Activated naive CD4-positive, alpha-beta T cell treated with anti-CD3 and anti-CD28 coated beads, Interleukin-2, amount 10 ng/mL, durations not matched to agents 7 days and 5 days (primary cell): Measurements from ENCODE around the gene PTPRK.
A peak's percentile ranks its signal among the peaks of the same experiment; 100 is the strongest.
"Not testable (repeated sequence)": the region's sequence is repeated elsewhere in the genome, so short reads cannot be mapped to it uniquely, and the experiment has no call there.

Experiments
- CTCF ChIA-PET: fragments of 350-600 bp; sonication (Branson Sonifier 250); formaldehyde crosslinking; loops from one replicate; lab custom pipeline; 2021; ENCODE audit warnings: antibody characterized with exemption; lab: Charles Lee
- DNase-seq: peaks from one replicate; pipeline ENCODE4 v3.0.0-alpha.2; 2020
- H3K27ac Mint-ChIP-seq: one replicate; pipeline ENCODE4 v1.8.0; 2021; ENCODE audit warnings: mild to moderate bottlenecking, moderate library complexity, mixed read lengths
- H3K27me3 Mint-ChIP-seq: one replicate; pipeline ENCODE4 v1.8.0; 2021; ENCODE audit warnings: mild to moderate bottlenecking, mixed read lengths
- H3K36me3 Mint-ChIP-seq: one replicate; pipeline ENCODE4 v1.8.0; 2021; ENCODE audit warnings: mixed read lengths
- H3K4me1 Mint-ChIP-seq: one replicate; pipeline ENCODE4 v1.8.0; 2021; ENCODE audit warnings: mixed read lengths
- H3K4me3 Mint-ChIP-seq: one replicate; pipeline ENCODE4 v1.8.0; 2021; ENCODE audit warnings: mild to moderate bottlenecking, moderate library complexity, mixed read lengths
- H3K9me3 Mint-ChIP-seq: one replicate; pipeline ENCODE4 v1.8.0; 2021; ENCODE audit warnings: mixed read lengths

PTPRK gene

DNA sequence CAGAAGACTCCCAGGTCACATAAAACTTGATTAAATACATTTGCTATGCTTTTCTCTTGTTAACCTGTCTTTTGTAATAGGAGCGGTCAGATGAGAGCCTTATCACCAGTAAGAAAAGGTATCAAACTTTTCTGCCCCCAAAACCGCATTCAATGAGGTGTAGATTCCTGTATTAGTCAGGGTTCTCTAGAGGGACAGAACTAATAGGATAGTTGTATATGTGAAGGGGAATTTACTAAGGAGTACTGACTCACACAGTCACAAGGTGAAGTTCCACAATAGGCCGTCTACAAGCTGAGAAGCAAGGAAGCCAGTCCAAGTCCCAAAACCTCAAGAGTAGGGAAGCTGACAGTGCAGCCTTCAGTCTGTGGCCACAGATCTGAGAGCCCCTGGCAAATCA, 32.7 kb downstream of the PTPRK start:
- H3K4me3 Mint-ChIP-seq, result no peak overlapping the region
- no peaks in the 10 kb centered on the region for H3K4me1 Mint-ChIP-seq
- CTCF ChIA-PET, result no interaction called here
- no peaks in the 10 kb centered on the region for H3K9me3 Mint-ChIP-seq
- no peak overlapping the region for H3K27ac Mint-ChIP-seq
- no peaks in the 10 kb centered on the region for H3K27me3 Mint-ChIP-seq
- no peak for DNase-seq
- no peaks in the 10 kb centered on the region for H3K36me3 Mint-ChIP-seq

DNA sequence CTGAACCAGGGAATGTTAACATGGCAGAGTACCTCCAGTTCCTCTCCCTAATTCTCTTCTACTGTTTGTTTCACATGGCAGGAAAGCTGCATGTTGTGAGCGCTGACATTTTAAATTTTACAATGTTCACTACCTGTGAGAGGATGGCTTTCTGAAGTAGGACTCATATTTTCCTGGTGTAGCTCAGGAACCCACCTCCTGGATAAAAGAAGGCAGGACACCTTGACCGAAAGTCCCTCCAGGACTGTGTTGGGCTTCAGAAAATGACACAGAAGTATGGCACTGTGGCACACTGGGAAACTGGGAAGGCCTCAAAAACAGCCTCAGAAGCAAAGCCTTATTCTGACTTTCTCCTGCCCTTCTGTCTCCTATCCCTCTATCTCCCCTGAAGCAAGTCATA, 33.3 kb downstream of the PTPRK start:
- H3K4me1 Mint-ChIP-seq, result no peaks in the 10 kb centered on the region
- no peak for DNase-seq
- no peaks in the 10 kb centered on the region for H3K9me3 Mint-ChIP-seq
- H3K27ac Mint-ChIP-seq, result no peak overlapping the region
- no peaks in the 10 kb centered on the region for H3K27me3 Mint-ChIP-seq
- CTCF ChIA-PET, result no interaction called here
- no peak overlapping the region for H3K4me3 Mint-ChIP-seq
- H3K36me3 Mint-ChIP-seq, result no peaks in the 10 kb centered on the region

DNA sequence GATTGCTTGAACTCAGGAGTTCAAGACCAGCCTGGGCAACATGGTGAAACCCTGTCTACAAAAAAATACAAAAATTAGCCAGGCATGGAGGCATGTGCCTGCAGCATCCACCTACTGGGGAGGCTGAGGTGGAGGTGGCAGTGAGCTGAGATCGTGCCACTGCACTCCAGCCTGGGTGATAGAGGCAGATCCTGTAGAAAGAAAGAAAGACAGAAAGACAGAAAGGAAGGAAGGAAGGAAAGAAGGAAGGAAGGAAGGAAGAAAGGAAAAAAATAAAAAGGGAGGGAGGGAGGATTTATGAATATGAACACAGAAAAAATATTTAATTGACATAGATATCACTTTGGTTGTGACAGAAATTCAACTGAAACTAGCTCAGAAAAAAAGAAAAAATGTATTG, 33.8 kb downstream of the PTPRK start:
- H3K36me3 Mint-ChIP-seq, H3K27me3 Mint-ChIP-seq, H3K4me1 Mint-ChIP-seq, H3K4me3 Mint-ChIP-seq, DNase-seq, CTCF ChIA-PET, H3K9me3 Mint-ChIP-seq, H3K27ac Mint-ChIP-seq: not testable (repeated sequence)

DNA sequence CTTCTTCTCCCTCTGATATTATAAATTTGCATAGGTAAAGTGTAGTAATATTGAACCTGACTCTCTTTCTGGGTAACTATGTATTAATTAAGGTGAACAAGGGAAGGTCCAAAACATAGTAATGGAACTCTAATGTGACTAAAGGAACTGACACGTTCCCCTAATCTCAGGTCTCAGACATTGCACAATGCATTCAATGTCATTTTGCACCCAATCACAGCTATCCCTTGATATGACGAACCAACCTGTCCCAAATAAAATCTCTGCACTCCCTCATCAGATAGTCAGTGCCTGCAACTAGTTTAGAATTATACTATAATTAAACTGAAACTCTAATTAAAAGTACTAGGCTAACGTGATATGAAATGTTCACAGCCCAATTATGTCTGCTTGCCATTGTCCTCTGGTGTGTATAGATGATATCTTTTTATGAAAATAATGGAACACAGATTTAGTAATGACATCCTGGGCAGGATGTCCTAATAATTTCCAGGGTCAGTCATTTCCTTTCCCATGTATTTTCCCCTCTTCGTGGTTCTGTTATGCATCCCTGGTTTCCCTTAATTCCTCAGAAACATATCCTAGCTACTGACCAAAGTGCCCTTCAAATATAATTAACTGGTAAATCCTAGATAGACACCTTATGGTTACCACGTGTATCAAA, 36.8 kb downstream of the PTPRK start:
- DNase-seq, result no peak
- peaks cover 3% of the 10 kb centered on the region for H3K4me1 Mint-ChIP-seq
- no peak overlapping the region for H3K4me3 Mint-ChIP-seq
- no peaks in the 10 kb centered on the region for H3K9me3 Mint-ChIP-seq
- CTCF ChIA-PET, result no interaction called here
- H3K36me3 Mint-ChIP-seq, result no peaks in the 10 kb centered on the region
- H3K27me3 Mint-ChIP-seq, result no peaks in the 10 kb centered on the region
- H3K27ac Mint-ChIP-seq, result no peak overlapping the region

DNA sequence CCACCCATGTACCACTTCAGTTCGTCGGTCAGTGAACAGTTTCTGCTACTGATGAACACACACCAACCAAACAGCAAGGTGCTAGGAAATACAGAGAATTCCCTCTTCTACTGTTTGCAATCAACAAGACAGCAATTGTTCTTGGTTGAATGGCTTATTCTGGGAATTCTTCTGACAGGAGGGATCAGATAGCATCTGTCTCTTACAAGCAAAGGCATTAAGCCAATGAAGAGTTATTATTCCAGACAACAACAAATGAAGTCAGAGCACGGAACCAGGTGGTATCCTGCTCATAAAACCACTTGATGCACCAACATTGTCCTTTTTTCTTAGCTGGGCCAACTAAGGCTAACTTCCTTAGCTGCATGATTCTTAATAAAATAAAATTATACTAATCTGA, 37.8 kb downstream of the PTPRK start:
- Mint-ChIP-seq H3K4me3 (no peak overlapping the region), H3K36me3 (no peaks in the 10 kb centered on the region), H3K27ac (no peak overlapping the region), H3K9me3 (no peaks in the 10 kb centered on the region), H3K4me1 (peaks cover 10% of the 10 kb centered on the region), H3K27me3 (no peaks in the 10 kb centered on the region)
- CTCF ChIA-PET, result no interaction called here
- no peak for DNase-seq

DNA sequence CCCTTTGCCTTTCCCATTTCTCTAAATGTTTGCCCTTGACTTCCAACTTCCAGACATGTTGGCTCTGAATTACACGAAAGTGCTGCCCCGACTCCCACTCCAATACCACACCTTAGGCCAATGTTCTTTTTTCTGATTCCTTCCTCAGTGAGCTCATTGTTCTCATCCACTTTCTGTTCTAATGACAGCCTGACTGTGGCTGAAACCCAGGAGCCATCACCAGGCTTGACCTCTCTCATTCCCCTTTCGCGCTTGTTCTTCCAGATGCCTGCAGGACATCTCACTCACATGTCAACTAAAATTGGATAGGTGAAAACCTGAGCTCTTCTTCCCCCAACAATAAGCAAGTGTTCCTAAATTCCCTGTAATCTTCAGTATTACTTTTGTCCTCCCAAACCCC, 40.4 kb downstream of the PTPRK start:
- CTCF ChIA-PET, result interaction anchor here (1.1 to 1.6 kb wide), 2 partner anchors 10 to 743 kb away, joined by 3 read pairs; no protein-coding TSS in a partner anchor

DNA sequence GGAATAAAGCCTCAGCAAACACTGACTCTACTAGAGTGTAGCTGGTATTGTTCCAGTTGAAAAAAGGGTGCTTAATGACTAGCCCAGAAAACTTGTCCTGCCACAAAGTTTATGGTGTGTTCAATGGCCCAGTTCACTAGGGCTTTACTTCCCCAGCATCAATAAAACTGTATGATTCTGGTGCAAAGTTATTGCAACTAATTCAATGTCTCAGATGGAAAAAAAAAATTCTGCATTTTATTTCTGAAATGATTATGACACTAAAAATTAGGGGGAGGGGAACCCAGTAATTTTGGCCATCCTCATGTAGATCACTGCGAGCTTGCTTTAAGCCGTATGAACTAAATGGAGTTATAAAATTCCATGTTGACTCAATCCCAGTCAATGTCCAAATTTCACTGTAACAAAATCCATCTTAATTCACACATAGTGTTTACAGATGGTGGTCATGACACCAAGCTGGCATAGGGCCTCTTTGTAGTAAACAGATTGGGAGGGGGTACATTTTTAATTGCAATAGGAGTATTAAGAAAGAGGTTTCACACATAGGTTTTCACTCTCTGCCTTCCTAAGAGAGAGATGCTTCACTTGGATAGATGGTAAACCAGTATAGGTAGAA, 41.2 kb downstream of the PTPRK start:
- H3K4me1 Mint-ChIP-seq, result peaks cover 10% of the 10 kb centered on the region
- H3K9me3 Mint-ChIP-seq, result no peaks in the 10 kb centered on the region
- CTCF ChIA-PET, result interaction anchor here (0.8 to 1.6 kb wide), 3 partner anchors 11 to 742 kb away, joined by 3 read pairs; no protein-coding TSS in a partner anchor
- peak overlapping the region; percentile 39 for H3K27ac Mint-ChIP-seq
- H3K27me3 Mint-ChIP-seq, result no peaks in the 10 kb centered on the region
- no peaks in the 10 kb centered on the region for H3K36me3 Mint-ChIP-seq
- peak overlapping the region; percentile 21 for H3K4me3 Mint-ChIP-seq
- DNase-seq, result no peak

More for the DNA sequence above, 40.4 kb downstream of the PTPRK start:
- peaks cover 10% of the 10 kb centered on the region for H3K4me1 Mint-ChIP-seq
- no peaks in the 10 kb centered on the region for H3K9me3 Mint-ChIP-seq
- H3K27ac Mint-ChIP-seq, result no peak overlapping the region
- no peaks in the 10 kb centered on the region for H3K27me3 Mint-ChIP-seq
- no peak for DNase-seq
- no peaks in the 10 kb centered on the region for H3K36me3 Mint-ChIP-seq
- no peak overlapping the region for H3K4me3 Mint-ChIP-seq

DNA sequence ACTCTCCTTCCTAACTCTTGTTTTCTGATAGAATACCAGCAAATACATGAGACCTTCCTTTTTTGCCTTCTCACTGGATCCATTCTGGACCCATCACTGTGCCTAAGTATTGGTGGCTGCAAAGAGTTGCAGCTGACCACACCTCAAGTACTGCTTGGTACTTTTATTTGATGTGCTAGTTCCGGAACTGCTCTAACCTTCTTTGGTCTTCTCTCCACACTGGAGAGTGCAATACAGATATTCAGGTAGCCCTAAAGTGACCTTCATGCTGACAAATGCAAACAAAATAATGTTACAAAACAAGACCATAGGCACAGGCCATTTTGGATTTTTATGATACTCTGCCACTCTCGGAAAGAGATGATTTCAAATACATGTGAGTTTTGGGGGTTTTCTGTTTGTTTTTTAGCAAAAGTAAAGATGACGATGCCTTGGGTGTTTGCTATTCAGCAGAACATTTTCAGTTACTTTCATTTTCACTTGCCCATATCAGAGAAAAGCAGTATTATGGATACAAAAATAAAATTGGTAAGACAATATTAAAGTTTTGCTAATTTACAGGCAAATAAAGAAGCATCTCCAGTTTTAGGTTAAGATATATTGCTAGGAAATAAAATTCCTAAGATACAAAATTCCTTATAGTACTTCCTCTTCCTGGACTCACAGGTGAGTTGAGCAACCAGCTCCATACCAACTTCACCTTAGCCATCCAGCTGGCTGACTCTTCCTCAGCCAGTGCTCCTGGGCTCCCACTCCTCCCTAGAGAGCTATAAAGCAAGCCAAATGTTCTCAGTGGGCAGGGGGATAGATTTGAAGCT, 42.0 kb downstream of the PTPRK start:
- H3K27ac Mint-ChIP-seq, result peak overlapping the region; percentile 78

DNA sequence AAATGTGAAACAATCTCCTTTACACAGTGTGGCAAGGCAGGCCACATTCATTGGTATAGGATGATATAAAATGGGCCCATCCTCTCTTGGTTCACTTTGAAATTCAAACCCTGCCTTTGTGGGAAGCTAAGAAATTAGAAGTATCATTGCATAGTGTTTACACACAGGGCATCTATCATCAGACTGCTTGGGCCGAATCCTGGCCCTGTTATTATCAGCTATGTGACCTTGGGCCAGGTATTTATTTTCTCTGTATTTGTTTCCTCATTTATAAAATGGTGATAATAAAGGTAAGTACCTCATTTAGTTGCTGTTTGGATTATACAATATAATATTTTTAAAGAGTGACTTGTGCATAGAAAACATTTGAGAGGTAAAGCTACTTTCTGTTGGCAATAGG, 45.5 kb downstream of the PTPRK start:
- no peaks in the 10 kb centered on the region for H3K9me3 Mint-ChIP-seq
- no peak overlapping the region for H3K4me3 Mint-ChIP-seq
- H3K27ac Mint-ChIP-seq, result no peak overlapping the region
- CTCF ChIA-PET, result interaction anchor here (0.6 kb wide), 1 partner anchor 928 kb away, joined by 3 read pairs; no protein-coding TSS in a partner anchor
- H3K36me3 Mint-ChIP-seq, result no peaks in the 10 kb centered on the region
- peaks cover 10% of the 10 kb centered on the region for H3K4me1 Mint-ChIP-seq
- H3K27me3 Mint-ChIP-seq, result peaks cover 4% of the 10 kb centered on the region
- no peak for DNase-seq

More for the DNA sequence above, 42.0 kb downstream of the PTPRK start:
- no peak for DNase-seq
- H3K4me1 Mint-ChIP-seq, result peaks cover 10% of the 10 kb centered on the region
- no peaks in the 10 kb centered on the region for H3K36me3 Mint-ChIP-seq
- H3K27me3 Mint-ChIP-seq, result no peaks in the 10 kb centered on the region
- CTCF ChIA-PET, result interaction anchor here (0.8 kb wide), 1 partner anchor 38 kb away, joined by 3 read pairs; no protein-coding TSS in a partner anchor
- peak overlapping the region; percentile 62 for H3K4me3 Mint-ChIP-seq
- no peaks in the 10 kb centered on the region for H3K9me3 Mint-ChIP-seq

DNA sequence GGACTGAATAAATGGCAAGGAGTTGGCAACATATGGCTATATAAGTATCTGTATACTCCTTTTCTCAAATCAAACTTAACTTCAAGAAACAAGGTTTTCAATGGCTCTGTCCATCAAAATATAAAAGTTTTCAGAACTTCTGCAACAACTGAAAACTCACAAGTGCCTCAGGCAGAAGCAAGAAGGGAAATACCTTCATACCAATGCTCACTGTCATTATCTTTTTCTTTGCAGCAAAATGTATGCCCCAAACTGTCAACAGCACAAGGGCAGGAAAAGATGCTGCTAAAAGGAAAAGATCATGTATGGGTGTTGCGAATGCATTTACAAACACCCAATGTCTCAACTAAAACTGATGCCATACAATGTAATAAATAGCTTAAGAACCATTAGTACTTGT, 45.9 kb downstream of the PTPRK start:
- H3K27ac Mint-ChIP-seq, result no peak overlapping the region
- CTCF ChIA-PET, result interaction anchor here (0.6 kb wide), 1 partner anchor 927 kb away, joined by 3 read pairs; no protein-coding TSS in a partner anchor
- peaks cover 4% of the 10 kb centered on the region for H3K27me3 Mint-ChIP-seq
- no peak overlapping the region for H3K4me3 Mint-ChIP-seq
- H3K9me3 Mint-ChIP-seq, result no peaks in the 10 kb centered on the region
- no peak for DNase-seq
- H3K4me1 Mint-ChIP-seq, result peaks cover 10% of the 10 kb centered on the region
- no peaks in the 10 kb centered on the region for H3K36me3 Mint-ChIP-seq

DNA sequence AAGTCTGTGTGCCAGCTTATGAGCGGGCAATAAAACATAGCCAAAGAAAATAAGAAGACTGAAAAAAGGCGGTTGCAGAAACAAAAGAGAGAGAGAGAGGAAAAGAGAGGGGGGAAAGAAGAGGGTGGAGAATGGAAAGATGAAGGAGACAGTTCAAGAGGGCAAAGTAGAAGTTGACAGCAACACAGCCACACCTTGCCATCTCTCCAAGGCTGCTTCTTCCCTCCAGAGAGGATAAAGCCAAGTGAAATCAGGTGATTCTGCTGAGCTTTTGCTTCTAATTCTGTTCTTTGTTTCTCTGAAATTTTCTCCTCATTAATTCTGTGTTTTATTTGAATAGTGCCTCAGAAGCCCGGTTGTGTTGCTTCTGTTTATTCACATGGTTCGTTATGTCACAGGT, 48.5 kb downstream of the PTPRK start:
- no peak for DNase-seq
- CTCF ChIA-PET, result no interaction called here
- no peaks in the 10 kb centered on the region for H3K9me3 Mint-ChIP-seq
- H3K27ac Mint-ChIP-seq, result no peak overlapping the region
- no peaks in the 10 kb centered on the region for H3K4me1 Mint-ChIP-seq
- H3K36me3 Mint-ChIP-seq, result no peaks in the 10 kb centered on the region
- peaks cover 4% of the 10 kb centered on the region for H3K27me3 Mint-ChIP-seq
- H3K4me3 Mint-ChIP-seq, result no peak overlapping the region

DNA sequence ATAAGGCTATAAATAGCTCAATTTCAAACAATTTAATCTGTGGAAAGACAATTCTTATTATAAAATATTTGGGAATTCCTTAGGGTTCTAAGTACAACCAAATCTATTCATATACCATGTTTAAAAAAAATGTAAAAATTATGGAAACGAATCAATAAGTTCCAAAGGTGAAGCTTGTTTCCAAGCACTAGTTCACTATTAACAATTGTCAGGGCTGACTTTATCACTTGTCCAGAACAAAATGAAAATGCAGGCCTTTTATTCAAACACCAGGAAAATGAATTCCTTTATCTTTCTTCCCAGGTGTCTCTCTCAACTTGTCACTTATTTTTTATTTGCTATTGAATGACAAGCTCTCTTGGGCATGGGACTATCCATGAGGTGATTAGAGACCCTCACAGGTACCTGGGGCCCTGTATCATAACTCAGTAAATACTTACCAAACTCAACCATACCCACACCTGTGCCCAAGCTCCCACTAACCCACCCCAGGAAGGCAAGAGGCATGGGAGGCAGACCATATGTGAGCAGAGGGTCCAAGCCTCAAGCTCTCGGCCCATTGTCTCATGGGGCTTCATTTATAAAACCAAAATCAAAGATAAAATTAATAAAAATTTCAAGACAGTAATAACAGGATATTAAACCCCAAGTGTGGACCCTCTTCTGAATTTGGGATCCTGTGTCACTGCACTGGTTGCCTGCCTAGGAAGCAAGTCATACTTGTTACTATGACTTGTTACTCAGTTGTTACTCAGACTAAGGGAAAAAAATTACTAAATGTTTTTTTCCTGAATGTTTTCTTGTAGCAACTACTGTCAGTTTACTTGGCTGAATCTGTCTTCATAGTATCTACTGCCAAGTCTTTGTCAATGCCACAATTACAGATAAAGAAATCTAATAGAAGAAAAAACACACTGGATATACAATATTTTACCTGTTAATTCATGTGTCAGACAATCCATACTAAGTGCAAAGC, 54.7 kb downstream of the PTPRK start:
- no peaks in the 10 kb centered on the region for H3K36me3 Mint-ChIP-seq
- H3K27me3 Mint-ChIP-seq, result no peaks in the 10 kb centered on the region
- H3K4me3 Mint-ChIP-seq, result no peak overlapping the region
- no peaks in the 10 kb centered on the region for H3K9me3 Mint-ChIP-seq
- CTCF ChIA-PET, result no interaction called here
- no peak for DNase-seq
- no peaks in the 10 kb centered on the region for H3K4me1 Mint-ChIP-seq
- no peak overlapping the region for H3K27ac Mint-ChIP-seq

DNA sequence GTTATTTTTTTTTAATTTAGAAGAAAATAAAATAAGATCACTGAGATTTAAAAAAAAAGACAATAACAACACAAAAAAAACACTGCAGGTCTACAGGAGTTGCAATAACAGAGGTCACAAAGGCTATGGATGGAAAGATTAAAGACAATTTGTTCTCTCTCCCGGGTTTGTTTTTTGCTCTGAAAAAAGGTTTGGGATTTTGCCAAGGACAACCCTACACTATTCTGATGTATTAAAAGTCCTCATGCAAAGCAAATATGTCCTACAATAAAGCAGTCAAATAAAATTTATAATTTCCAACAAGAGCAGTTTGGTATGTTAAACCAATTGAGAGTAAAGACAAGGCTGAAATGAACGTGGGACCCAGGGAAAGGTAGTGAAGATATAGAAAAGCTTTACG, 55.6 kb downstream of the PTPRK start:
- Mint-ChIP-seq H3K9me3 (no peaks in the 10 kb centered on the region), H3K36me3 (no peaks in the 10 kb centered on the region), H3K27ac (no peak overlapping the region), H3K4me3 (no peak overlapping the region), H3K4me1 (no peaks in the 10 kb centered on the region), H3K27me3 (no peaks in the 10 kb centered on the region)
- no peak for DNase-seq
- CTCF ChIA-PET, result no interaction called here
